ENCODE results near the gene MAP7.
"Not testable (repeated sequence)": the region's sequence is repeated elsewhere in the genome, so short reads cannot be mapped to it uniquely, and the experiment has no call there.

The MAP7 gene

GRCh38 chr6:136465766-136466303 is 84.4 kb downstream of the MAP7 start:
- no peak for DNase-seq

DNA sequence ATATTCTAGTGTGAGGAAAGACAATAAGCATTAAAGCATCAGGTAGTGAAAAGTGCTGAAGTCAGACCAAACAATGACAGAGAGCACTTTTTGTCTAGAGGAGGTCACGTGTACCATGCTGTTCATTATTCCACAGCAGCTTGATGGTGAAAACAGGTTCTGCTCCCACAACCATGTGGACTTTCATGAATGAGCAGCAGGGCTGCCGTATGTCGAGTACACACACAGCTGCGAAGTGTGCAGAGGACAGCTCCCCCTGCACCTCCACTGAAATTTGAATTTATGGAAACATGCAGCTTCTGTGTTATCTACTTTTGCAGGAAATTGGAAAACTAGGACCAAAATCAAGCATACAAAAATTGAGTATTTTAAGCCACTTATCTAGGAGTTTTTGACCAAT is 85.3 kb downstream of the MAP7 start:
- DNase-seq, result no peak

GRCh38 chr6:136464148-136464547 is 86.1 kb downstream of the MAP7 start:
- DNase-seq, result no peak

DNA sequence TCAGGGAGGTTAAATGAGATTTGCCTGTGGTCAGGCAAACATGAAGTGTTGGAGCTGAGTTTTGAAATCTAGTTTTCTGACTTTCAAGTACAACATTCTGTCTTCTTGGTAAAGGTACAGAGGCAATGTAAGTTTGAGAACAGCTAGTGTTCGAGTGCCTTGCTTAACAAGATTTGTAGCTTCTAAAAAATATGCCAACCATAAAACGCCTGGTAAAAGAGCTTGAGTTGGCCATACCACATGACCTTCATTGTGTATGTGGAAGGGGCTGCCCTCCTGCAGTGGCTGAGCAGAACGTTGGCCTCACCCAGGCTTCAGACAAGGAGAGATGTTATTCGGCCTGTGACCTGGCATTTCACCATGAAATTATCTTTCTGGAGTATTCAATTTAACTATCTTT is 86.5 kb downstream of the MAP7 start:
- DNase-seq, result no peak

DNA sequence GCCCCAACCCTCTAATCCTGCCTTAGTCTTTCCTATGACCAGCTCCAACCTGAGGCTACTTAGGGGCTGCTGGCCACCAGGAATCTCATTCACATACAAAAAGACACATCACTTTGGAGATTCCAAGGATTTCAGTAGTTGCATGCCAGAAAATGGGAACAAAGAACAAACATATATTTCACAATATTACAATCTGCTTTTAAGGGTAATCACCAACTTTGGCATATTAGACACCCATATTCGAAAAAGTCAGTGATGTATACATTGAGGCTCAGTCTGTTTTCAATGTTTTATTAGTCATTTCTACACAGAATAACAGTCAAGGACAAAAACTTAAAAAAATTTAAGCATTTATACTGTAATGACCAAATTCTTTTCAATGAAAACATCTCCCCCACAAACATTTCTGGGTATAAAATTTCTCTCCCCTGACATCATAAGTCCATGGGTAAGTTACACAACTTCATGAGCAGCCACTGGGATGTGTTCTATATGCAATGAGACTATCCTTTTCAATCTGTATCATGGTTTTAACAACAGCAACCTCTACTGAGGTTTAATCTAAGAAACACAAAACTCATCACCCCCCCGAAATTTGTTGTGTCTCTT is 103.5 kb downstream of the MAP7 start:
- DNase-seq, result no peak

DNA sequence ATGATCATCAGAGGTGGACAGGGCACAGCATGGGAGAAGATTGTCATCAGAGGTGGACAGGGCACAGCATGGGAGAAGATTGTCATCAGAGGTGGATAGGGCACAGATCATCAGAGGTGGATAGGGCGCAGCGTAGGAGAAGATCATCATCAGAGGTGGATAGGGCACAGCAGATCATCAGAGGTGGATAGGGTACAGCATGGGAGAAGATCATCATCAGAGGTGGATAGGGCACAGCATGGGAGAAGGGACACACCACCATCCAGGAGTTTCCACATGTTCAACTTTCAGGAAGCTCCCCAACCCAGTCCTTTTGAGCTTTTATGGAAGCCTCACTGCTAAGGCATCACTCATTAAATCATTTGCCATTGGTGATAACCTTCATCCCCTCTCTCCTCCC is 104.1 kb downstream of the MAP7 start:
- no peak for DNase-seq

DNA sequence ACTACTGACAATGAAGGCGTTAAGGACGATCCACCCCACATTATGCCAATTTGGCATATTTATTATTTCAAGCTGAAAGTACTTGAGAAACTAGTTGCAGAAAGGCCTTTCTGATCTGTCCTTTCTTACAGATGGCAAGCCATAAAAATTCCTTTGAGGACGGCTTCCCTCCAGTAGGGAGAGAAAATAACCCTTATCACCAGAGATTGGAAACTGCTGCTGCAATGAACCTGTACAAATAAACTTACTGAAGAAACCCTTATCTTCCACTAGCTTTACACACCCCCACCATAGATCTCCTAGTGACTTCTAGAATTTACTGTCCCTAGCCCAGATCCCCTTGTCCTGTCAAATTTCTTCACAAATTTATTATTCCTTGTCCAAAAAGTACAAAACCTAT is 105.2 kb downstream of the MAP7 start:
- no peak for DNase-seq

DNA sequence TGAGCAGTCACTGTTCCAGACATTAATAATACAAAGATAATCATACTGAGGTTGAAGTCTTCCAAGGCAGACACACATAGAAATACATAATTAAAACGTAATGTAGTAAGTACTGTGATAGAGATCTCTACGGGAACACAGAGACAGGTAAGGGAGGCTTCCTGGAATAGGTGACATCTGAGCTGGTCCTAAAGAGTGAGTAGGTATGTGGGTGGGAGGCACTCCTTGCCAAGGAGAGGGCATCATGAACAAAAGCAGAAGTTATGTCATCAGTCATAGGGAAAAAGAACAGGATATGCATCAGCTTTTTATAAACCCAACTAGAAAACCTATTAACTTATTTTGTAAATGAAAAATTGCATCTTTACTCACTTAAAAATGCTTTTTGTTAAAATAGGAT is 110.0 kb downstream of the MAP7 start:
- no peak for DNase-seq

DNA sequence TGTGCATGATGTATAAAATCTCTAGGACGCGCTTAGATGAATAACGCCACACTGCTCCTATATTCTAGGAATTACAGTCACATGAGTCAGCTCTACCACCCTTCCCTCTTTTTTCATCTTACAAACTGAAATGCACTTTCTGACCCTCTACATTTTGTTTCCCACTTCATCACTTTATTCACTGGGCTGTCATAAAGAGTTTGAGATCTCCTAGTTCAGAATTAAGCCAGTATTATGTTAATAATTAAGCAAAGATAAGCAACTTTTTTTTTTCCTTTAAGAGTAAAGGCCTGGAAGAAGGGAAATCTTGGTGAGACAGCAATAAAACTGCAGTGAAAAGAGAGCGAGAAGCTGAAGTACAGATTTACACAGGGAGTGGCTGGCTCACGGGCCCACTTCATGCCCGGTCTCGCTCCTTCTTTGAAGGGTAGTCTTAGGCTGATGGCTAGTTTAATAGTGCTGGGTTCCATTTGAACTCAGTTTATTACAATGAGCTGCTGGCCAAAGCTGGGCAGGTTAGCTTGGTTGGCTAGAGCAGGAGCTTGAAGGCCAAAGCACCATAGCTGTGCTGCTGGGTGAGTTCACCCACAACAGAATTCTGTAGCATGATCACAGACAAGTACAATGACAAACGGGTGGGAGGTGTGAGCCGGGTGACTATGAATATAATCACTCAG is 110.6 kb downstream of the MAP7 start:
- DNase-seq, result no peak

GRCh38 chr6:136438441-136438840 is 111.8 kb downstream of the MAP7 start:
- no peak for DNase-seq

DNA sequence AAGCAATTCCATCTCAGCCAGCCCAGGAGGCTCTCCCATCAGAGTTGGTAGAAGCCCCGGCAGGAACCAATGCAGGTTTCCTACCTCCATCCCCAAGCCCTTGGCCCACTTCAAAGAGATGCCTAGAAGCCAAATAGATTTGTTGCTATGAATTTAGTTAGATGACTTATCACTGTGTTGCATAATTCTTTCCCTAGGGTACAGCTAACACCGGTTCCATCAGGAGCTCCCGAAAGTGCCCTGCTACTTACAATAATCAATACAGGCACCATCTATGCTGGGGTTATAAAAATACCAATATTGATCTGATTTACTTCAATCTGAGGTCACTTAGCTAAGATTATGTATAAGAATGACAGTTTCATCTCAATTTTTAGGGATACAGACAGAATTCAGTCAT is 113.0 kb downstream of the MAP7 start:
- DNase-seq, result no peak

DNA sequence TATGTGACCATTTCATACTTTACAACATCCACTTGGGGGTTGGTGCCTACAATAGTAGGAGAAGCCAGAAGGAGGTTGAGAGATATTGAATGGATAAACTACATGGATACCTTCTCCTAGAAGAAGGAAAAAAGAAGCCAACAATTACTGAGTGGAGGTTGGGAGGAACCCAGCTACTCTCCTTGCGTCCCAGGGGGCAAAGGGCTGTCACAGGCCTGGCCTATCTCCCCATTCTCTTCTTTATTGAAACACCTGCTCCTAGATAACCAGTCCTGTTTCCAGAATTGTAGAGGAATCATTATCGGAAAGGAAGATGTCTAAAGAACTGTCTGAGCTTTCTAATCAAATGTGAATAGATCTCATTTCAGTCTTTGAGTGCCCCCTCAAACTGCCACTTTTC is 115.1 kb downstream of the MAP7 start:
- DNase-seq, result no peak

GRCh38 chr6:136431306-136431705 is 118.9 kb downstream of the MAP7 start:
- DNase-seq, result not testable (repeated sequence)

DNA sequence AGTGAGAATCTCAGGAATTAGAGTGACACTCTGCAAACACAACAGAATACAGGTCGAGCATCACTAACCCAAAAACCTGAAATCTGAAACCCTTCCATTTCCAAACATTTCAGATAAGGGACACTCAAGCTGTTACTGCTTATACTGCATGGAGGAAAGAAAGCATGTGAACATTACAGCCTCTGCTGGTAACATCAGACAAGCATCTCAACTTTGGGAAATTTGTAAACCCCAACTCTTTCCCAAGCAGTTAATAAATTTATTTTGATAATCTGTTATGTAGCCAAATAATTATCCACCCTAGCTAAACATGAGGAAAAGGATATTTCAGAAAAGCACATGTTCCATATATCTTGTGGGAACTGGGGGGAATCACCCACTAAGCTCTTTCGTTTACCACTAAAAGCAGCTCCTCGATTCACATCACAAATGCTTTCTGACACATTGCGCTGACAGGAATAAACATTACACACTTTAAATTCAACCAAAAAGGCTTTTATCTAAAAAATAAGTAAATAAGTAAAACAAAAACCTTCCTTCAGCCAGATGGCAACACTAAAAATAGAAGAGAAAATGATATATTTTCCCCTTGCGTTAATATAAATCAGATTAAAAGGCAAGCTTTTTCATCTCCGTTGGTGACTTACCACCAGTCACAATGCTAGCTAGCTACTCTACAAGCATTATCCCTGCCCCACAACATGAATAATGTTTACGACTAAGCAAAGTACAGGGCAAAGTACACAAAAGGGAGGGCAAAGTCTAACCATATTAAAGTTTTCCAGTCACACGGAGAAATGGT is 120.8 kb downstream of the MAP7 start:
- no peak for DNase-seq

GRCh38 chr6:136427378-136427717 is 122.9 kb downstream of the MAP7 start:
- DNase-seq, result no peak

DNA sequence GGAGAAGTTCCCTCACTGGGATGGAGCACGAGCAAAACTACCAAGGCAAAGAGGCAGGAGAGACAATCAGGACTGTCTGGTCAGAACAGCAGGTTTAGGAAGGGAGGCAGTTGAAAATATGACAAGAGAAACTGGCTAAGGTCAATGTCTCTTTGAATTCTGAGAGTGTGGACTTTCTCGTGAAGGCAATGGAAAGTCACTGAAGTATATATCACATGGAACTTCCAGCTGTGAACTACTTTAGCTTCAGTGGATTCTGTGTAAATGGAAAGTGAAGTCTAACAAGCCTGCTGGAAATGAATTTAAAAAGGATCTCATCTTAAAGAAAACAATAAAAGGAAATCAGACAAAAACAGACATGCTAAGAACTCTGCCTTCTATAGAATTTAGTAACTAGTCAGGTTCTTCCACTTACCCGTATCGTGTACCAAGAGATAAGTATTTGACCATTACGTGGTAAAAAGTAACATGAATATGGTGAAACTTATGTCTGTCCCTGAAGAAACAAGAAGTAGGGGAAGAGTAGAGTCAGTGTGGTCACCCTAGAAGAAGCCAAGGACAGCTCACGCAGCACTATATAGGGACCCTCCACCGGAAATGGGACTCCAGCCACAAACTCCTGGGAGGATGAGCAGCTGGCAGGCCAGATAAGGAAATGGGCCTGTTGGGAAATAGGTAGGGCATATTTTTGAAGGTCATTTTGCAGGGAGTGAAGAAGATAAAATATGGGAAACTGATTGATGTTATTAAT is 123.4 kb downstream of the MAP7 start:
- no peak for DNase-seq

GRCh38 chr6:136425793-136426192 is 124.4 kb downstream of the MAP7 start:
- DNase-seq, result no peak

DNA sequence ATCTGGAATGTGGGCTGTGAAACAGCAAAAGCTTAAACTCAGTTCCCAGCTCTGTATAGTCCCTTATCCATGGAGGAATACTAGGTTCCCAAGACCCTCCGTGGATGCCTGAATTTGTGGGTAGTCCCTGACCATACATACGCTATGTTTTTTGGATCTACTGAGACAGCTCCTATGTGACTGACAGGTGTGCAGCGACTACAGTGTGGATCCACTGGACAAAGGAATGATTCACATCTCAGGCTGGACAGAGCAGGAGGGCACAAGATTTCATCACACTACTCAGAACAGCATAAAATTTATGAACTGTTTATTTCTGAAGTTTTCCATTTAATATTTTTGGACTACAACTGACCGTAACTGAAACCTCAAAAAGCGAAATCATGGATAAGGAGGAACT is 125.3 kb downstream of the MAP7 start:
- no peak for DNase-seq

- DNase-seq, result no peak
Observed at GRCh38 chr6:136424450-136424849, 125.8 kb downstream of the MAP7 start.

DNA sequence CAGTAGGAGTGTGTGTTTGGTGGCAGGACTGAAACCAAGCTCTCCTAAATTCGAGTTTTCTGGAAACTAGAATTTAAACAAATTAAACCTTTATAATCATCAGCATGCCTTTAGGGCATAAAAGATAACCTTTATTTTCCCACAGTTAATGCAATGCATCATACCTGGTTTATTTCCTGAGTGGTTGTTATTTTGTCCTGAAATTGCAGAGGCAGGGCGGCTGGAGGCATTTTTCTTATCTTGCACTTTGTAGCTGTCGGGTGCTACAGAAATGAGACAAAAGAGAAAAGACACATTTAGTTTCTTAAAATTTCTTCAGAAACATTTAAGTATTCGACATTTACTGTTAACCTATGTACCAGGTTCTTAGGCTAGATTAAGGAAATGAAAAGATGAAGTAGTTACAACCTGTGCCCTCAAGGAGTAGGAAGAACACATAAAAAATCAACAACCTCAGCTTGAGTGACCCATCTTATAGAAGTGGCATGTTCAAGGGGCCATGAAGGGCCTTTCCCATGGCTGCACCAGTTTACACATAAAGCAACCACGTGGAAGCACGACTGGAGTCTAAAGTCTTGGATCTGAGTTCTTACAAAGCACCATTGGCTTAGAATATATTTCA is 128.6 kb downstream of the MAP7 start:
- DNase-seq, result no peak

GRCh38 chr6:136420853-136421252 is 129.4 kb downstream of the MAP7 start:
- DNase-seq, result no peak

DNA sequence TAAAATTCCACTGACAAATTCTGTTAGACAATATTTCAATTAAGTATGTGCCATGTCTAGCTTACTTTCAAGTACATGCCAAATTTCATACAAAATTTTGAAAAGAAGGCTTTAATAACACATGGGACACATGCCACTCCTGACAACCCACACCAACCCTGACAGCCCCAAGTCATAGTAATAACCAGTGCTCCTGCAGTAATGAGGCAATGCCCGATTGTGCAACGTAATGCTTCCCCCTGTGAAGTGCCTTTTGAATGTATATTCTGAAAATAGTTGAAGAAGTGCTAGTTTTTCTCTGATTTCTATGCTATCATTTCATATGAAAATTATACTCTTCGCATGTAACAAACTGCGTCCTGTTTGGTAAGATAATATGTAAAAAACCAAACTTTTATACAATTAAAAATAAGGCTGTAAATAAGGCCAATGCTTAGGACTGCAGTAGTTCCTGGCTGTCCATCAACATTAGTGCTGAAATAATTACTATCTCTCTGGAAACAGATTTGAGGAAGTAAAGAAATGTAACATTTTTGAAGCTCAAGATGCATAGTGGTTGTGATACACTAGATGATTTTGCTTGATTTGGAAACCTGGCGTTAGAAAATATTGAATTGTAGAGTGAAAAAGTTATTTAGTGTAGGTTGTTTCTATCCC is 134.7 kb downstream of the MAP7 start:
- DNase-seq, result no peak
